DOHH2 (cell line): ENCODE measurements around the gene LCN10.

Source experiments
- EZH2phosphoT487 ChIP-seq: fragments of 200-600 bp; sonication (generic); IDR thresholded peaks from 2 replicates; pipeline ENCODE4 v1.6.1; 2017; ENCODE audit warnings: borderline replicate concordance, mild to moderate bottlenecking, antibody characterized with exemption, low read length, moderate library complexity, mixed read lengths
- TF ChIP-seq, protein P1 (sequence below): fragments of 200-600 bp; sonication (generic); IDR thresholded peaks from one replicate; pipeline ENCODE4 v1.5.1; 2014; ENCODE audit warnings: antibody characterized with exemption, mild to moderate bottlenecking, low read depth, low read length; ENCODE audit not compliant: poor library complexity, severe bottlenecking

DNA sequence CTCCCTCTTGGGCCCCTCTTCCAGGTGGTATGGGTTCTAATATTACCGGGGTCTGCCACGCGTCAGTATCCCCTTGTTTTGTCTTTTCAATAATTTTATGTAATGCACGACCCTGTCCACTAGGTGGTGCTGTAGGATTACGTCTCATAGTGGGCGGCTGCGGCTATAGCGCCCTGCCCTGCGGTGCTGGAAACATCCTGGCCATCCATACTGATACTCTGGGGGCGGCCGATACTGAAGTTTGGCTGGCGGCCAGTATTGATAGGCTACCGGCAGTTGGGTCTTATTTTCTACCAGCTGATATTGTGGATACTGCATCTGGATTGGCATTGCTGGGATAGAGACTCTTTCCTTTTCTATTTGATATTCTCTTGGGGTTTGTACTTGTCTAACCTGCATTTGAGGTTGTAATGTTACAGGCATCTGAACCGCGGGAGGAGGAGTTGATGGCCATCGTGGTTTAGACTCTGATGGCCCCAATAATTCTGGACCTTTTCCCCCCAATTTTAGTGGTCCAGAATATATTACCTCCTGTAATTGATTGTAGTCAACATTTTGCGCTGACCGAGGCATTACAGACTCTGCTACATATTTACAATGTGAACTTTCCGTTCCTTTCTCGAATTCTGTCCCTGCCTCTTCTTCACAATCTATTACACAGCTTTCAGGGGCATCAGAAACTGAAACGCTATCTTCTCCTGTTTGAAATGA is 45.1 kb upstream of the LCN10 start:
- no peak for TF ChIP-seq EZH2phosphoT487
- TF ChIP-seq, protein P1, sequence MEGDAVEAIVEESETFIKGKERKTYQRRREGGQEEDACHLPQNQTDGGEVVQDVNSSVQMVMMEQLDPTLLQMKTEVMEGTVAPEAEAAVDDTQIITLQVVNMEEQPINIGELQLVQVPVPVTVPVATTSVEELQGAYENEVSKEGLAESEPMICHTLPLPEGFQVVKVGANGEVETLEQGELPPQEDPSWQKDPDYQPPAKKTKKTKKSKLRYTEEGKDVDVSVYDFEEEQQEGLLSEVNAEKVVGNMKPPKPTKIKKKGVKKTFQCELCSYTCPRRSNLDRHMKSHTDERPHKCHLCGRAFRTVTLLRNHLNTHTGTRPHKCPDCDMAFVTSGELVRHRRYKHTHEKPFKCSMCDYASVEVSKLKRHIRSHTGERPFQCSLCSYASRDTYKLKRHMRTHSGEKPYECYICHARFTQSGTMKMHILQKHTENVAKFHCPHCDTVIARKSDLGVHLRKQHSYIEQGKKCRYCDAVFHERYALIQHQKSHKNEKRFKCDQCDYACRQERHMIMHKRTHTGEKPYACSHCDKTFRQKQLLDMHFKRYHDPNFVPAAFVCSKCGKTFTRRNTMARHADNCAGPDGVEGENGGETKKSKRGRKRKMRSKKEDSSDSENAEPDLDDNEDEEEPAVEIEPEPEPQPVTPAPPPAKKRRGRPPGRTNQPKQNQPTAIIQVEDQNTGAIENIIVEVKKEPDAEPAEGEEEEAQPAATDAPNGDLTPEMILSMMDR = peak; percentile 81
